NCI-H345 treated with DMSO at 0.1 percent for 48 hours (cell line): Measurements from ENCODE around the gene ADGRD1.

Experiments used
- DNase-seq: peaks from one replicate; lab custom pipeline; 2025; ENCODE audit not compliant: unreplicated experiment; lab: John Stamatoyannopoulos, UW

Gene ADGRD1

GRCh38 chr12:131005161-131006035, 51.7 kb downstream of the ADGRD1 start:
- DNase-seq = no peak

DNA sequence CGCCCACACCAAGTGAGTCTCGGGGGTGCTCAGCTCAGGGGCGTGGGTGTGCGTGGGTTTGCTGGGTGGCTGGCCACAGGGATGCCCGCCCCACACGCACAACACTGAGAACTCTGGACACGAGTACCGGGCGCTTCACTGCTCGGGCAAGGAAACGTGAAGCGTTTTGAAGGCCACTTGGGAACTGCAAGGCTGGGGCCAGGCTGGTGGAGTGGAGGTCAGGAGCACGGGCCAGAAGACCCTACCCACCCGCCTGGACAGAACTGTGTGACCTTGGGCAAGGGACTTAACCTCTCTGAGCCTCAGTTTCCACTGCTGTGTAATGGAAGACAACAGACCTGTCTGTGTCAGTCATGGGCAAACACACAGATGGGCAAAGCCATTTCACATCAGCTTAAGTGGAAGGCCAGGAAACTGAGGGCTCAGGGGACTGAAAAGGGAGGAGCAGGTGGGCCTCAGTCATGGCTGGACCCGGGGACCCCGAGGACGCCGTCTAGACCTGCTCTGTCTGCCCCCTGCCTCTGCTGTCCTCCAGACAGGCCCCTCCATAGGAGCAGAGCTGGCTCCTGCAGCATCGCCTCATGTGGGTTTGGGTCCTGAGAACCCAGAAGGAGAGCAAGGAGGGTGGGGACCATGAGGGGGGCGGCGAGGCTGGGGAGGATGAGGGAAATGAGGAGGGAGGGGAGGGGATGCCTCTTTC, 52.5 kb downstream of the ADGRD1 start:
- no peak for DNase-seq

DNA sequence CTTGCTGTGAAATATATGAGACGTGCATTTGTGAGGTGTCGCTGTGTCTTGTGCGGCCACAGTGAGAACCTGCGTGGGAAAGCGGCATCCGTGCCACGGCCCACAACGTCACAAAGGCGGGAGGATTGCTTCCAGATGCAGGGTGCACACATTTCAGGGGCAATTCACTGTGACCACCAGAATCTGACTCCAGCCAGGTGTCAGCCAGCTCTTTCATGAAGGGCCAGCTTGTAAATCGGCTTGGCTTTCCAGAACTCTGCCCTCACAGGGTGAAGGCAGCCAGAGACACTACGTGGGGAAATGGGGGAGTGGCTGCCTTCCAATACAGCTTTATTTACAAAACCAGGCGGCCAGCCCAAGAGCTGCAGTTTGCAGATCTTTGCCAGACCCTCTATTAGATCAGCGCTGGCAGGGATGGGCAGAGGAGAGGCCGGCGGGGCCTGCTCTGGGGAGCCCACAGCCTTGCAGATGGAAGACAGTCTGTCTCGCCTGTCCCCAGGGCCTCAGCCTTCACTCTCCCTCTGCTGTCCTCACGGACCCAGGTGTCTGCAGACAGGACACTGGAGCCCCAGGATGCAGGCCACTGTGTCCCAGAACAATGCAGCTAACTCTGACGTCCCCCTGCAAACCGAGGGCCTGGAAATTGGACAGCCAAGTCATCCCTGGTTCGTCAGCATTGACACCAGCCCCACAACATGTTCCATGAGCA, 53.5 kb downstream of the ADGRD1 start:
- DNase-seq = no peak

GRCh38 chr12:131007740-131008117, 54.0 kb downstream of the ADGRD1 start:
- no peak for DNase-seq

DNA sequence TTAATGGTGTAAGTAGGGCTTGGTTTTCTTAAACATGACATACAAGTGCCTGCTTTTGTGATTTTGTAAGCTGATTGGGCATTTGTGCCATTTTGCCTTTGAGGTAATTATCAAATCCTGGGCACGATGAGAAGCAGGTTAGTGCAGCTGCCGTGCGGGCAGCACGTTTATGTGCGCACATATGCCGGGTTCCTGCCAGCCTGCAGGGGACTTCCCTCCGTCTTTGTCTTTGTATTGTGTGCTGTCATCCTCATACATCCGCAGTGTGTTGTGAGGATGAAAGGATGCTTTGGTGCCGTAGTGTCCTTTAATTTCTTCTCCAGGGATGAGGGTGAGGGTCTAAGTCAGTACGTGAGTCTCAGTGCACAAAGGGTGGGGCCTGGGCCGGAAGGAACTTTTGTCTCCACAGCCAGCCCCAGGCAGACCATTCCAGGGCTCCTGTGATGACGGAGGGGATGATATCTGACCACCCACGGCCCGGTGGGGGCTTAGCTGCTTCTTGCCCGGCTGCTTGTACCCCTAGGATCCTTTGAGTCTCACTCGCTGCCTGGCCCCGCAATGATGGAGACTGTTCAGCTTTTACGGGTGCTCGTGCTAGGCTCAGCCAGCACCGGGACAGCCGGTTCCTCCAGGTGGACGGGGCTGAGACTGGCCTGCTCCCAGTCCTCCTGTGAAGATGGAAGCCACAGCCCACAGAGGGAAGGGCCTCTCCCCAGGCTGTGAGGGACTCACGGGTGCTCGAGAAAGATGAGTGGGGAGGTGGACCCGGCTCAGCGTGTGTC, 54.6 kb downstream of the ADGRD1 start:
- DNase-seq = no peak

DNA sequence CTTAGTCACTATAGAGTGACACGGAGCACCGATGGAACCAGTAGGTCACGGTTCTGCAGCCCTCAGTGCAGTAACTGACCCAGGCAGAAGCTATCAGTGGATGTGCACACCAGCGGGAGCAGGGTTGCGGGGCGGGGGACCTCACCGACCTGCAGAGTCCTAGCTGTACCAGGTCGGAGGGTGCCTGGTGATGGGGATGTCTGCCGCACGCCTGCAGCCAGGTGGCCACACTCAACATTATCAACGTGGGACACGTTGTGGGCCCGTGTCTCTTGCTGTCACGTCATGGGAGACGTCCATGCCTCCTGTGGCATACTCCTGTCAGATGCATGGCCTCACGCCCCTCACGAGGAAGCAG, 55.2 kb downstream of the ADGRD1 start:
- no peak for DNase-seq

DNA sequence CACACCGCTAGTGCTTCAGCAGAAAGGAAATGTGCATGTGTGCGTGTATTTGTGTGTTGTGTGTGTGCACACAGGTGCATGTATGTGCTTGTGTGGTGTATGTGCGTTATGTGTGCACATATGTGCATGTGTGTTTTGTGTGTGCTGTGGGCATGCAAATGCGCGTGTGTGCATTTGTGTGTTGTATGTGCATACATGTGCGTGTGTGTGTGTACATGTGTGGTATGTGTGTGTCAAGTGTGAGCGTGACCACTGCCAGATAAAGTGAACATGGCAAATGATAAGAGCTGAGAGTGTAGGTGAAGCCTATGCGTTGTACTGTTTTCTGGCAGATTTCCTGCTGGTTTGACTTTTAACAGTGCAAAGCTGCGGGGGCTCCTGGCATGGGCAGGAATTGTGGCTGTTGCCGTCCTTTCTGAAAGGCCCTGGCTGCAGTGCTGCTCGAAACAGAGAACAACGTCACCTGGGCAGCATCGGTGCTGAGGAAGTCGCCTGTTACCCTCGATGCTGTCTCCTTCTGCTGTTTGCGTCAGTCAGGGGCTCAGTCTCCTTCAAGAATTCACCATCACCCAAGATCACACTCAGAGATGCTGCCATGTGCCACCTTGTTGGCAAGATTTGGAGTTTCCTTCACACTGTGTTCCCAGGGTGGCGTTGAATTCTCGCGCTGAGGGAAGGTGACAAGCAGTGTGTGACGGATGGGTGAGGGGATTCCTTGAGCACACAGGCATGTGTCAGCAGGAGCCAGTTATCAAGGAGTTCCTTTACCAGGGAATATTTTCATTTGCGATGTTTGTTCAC, 56.1 kb downstream of the ADGRD1 start:
- no peak for DNase-seq

DNA sequence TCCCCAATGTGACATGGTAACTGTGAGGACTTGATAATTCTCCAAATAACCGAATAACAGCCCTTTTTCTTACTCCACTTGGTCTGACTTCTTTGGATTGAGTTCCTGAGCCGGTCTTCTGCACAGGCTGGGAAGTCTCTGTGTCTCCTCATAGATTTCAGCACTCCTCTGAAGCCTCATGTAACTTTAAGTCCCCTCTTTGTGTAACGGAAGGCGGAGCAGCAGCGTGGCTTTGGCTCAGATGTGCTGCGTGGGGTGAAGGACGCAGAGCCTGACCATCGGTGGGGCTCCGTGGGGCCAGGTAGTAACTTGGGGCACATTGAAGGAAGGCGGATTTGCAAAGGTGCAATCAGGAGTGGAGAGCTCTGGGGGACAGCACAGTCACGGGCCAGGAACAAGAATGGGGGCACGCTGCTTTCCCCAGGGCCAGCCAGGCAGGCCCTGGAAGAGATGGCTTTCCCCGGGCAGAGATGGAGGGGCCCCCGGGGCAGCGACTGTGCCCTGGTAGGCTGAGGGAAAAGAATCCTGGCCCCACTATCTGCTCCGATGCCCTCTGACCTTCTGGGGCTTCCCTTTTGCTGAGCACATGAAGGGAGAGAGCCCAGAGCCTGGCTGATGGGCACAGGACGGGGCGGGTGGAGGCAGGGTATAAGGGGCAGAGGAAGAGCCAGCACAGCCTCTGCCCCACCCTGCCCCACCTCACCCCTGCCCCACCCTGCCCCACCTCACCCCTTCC, 56.9 kb downstream of the ADGRD1 start:
- DNase-seq = no peak

GRCh38 chr12:131011165-131012079, 57.7 kb downstream of the ADGRD1 start:
- no peak for DNase-seq

DNA sequence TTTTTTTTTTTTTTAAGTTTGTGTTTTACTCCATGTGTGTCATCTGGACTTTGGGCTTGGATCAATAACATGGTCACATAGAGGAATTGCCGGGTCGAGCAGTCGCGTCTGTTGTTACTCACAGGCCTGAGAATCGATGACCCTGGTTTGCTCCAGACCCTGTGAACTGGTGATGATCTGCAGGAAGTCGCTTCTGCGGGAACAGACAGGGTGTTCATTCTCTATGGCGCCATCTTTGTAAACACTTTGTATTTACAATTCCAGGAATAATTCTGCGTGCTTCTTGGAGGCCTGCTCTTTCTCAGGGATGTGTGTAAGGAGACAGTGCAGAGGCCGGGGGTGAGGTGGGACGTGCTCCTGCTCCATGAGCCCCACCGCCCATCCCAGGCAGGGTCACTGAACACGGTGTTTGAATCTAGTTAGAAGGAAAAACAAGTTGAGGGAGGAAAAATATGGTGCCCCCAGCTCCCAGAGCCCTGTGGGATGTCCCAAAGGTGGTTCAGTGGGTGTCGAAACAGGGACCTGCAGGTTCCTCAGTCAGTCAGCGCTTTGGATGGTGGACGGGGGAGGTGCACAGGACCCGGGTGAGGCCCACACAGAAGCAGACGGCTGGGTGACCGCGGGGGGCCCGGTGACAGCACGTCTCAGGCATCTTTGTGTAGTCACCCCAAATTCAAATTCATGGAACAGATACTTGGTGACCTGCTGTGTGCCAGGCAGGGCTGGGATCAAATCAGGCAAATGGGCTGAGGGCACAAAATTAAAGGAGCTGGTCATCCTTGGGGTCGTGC, 58.8 kb downstream of the ADGRD1 start:
- DNase-seq = no peak

- no peak for DNase-seq
These were observed 59.4 kb downstream of the ADGRD1 start for GRCh38 chr12:131013118-131013517.

DNA sequence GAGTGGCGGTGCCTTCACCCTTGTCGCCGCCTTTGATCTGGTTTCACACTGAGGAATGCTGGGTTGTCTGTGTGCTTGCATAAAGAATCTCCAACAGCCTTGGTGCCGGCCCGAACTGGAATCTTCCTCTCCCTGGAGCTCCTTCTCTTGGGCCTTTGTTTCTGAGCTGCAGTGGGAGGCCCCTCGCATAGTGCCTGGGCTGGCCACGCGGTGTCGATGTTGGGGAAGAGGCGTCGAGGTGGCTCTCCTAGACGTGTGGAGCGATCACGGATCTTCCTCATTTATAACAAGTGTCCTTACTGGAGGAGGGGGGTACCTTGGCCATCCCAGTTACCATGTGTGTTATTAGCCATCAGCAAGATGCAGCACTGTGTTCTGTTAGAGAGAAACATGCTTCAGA, 60.6 kb downstream of the ADGRD1 start:
- no peak for DNase-seq

GRCh38 chr12:131015581-131016337, 62.1 kb downstream of the ADGRD1 start:
- DNase-seq = no peak

- no peak for DNase-seq
These were observed 63.8 kb downstream of the ADGRD1 start for GRCh38 chr12:131017477-131017991.

- no peak for DNase-seq
These were observed 64.4 kb downstream of the ADGRD1 start for GRCh38 chr12:131018019-131018620.

DNA sequence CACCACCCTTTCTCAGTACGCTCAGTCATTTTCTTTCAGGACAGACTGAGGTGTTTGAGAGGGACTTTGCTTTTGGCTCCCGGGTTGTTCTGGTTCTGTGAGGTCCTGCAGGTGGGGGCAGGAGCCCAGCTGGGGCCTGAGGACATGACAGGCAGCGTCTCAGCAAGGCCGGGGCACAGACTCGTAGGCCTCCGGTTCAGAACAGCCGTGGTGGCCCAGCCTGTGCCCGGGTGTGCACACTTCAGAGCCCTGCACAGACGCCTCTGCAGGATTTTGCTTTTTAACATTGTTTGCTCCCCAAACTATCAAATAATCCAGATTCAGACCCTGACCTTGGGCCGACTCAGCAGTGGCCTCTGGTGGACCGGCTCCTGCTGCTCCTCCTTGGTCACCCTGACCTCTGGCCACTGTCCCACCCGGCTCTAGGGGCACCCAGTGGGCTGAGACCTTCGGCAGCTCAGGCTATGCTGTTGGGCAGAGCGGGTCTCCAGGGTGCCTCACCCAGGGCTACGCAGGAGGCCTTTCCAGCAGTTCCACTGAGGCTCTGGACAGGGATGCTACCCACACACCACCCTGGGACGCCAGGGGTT, 65.2 kb downstream of the ADGRD1 start:
- no peak for DNase-seq
